Measurements from ENCODE around the gene NOPCHAP1.

- TF ChIP-seq, protein P1, sequence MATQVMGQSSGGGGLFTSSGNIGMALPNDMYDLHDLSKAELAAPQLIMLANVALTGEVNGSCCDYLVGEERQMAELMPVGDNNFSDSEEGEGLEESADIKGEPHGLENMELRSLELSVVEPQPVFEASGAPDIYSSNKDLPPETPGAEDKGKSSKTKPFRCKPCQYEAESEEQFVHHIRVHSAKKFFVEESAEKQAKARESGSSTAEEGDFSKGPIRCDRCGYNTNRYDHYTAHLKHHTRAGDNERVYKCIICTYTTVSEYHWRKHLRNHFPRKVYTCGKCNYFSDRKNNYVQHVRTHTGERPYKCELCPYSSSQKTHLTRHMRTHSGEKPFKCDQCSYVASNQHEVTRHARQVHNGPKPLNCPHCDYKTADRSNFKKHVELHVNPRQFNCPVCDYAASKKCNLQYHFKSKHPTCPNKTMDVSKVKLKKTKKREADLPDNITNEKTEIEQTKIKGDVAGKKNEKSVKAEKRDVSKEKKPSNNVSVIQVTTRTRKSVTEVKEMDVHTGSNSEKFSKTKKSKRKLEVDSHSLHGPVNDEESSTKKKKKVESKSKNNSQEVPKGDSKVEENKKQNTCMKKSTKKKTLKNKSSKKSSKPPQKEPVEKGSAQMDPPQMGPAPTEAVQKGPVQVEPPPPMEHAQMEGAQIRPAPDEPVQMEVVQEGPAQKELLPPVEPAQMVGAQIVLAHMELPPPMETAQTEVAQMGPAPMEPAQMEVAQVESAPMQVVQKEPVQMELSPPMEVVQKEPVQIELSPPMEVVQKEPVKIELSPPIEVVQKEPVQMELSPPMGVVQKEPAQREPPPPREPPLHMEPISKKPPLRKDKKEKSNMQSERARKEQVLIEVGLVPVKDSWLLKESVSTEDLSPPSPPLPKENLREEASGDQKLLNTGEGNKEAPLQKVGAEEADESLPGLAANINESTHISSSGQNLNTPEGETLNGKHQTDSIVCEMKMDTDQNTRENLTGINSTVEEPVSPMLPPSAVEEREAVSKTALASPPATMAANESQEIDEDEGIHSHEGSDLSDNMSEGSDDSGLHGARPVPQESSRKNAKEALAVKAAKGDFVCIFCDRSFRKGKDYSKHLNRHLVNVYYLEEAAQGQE (IDR thresholded peaks at IDR 0.05; ENCODE audit: low read depth): no peak
- TF ChIP-seq TEAD4 (IDR thresholded peaks at IDR 0.05) (no peak), YY1 (IDR thresholded peaks at IDR 0.05; ENCODE audit: low read depth) (no peak), EGR1 (IDR thresholded peaks at IDR 0.05) (no peak), USF1 (IDR thresholded peaks at IDR 0.05) (no peak), EP300 (IDR thresholded peaks at IDR 0.05; ENCODE audit: borderline replicate concordance) (no peak), CEBPB (IDR thresholded peaks at IDR 0.05) (0 out of 2 replicates have a peak, but pooled peaks have one; percentile 37), RAD21 (IDR thresholded peaks at IDR 0.05; ENCODE audit: low read depth) (no peak)
- TF ChIP-seq, protein P2, sequence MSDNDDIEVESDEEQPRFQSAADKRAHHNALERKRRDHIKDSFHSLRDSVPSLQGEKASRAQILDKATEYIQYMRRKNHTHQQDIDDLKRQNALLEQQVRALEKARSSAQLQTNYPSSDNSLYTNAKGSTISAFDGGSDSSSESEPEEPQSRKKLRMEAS (IDR thresholded peaks at IDR 0.05): no peak
These were observed 34.3 kb downstream of the NOPCHAP1 start for GRCh38 chr12:105020241-105020962.
